Stimulated activated CD8-positive, alpha-beta memory T cell treated with anti-CD3 and anti-CD28 coated beads, Interleukin-15, amount 100 ng/mL, for 4 hours (primary cell): ENCODE data around the gene LDLRAD3.

Source experiments
- DNase-seq, 2 donors: peaks; one replicate each; pipeline ENCODE4 v3.0.0-alpha.2; 2020; ENCODE audit warnings: low read depth in 2 of 2

The LDLRAD3 gene

GRCh38 chr11:36074941-36075431, 131.1 kb downstream of the LDLRAD3 start:
- no peak for DNase-seq

DNA sequence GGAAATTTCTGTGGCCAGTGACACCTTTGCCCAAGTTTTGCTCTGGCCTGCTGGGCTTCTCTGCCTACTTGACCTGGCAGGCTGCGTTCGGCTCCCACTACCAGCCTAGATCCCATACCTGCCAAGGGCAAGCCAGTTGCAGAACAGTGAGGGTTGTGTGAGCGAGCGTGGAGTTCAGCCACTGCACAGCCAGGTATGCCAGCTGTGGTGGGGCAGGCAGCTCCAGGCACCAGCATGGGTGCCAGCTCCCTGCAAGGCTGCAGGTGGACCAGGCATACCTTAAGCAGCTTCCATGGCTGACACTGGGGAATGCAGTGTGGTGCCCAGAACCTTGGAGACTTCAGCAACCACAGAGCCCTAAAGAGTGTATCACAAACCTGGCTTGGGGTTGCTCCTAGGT, 133.5 kb downstream of the LDLRAD3 start:
- DNase-seq, result no peak

DNA sequence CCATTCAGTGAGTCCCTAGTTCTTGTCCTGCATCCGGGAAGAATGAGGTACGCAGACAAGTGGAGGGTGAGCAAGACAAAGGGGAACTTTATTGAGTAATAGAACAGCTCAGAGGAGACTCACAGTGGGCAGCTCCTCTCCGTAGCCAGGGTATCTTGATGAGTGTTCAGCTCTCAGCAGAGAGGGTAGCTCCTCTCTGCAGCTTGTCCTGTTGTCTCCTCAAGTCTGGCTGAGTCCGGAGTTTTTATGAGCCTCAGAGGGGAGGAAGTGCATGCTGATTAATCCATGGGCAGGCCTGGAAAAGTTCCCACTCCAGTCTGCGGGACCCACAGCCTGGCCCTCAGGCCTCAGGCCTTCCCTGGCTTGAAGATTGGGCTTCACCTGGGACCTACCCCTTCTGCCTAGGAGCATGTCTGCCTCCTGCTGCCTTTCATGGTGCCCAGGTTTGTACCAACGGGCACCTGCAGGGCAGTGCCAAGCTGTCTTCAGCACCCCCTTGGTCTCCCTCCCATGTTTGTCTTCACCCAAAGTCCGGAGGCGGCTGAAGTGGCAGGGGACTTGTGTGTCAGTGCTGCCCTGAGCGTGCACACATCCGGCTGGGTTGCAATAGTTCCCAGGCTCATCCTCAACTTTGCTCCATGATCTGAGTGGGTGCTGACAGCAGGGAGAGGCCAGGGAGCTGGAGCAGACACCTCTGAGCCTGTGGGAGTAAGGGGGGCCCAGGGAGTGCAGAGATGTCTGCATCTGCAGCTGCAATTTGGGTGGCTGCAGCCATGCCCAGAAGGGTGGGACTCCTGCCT, 134.2 kb downstream of the LDLRAD3 start:
- DNase-seq, result no peak

DNA sequence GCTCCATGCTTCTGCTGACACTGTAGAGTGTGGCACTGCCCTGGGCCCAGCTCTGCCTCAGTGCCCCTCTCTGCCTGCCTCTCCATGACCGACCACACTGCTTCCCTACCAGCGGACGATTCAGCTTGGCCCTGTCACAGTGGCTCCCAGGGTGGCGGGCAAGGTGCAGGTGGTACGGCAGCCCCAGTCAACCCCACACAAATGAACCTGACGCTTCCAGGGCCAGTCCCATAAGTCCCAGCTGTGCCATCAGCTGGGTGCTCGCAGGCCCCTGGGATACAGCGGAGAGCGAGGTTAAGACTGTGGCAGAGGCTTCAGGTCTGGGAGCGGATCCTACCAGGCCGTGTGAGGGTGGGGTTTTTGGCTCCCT, 134.8 kb downstream of the LDLRAD3 start:
- DNase-seq, result no peak

DNA sequence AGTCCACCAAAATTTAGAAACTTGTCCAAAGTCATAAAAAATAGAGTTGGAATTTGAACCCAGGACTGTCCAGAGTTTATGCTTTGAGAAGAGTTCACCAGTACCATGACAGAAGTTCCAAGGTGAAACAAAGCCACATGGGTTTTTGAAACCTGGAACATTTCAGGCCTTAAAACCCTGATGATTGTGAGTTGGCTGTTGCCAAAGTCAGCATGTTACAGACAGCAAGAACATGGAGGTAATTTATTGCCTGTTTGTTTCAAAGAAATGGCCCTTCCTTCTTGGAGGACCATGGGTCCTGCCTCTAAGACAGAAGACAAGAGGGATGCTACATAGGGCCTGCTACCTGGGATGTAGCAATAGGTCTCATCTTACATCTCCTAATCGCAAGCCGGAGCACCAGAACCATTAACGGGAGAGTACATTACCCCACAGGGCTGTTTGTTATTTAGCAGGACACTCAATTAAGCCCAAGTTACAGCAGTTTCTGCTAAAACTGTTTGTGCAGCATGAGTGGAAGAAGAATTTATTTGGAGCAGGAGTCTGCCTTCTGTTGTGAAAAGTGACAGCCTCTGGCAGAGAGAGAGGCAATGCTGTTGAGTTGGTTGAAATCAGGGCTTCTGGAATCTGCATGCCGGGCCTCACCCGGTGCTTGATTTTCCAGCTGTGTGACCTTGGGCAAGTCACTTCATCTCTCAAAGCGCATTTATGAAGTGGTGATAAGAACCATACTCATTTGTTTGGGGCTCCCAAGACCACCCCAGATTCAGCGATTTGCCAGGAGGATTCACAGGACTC, 136.2 kb downstream of the LDLRAD3 start:
- no peak for DNase-seq

DNA sequence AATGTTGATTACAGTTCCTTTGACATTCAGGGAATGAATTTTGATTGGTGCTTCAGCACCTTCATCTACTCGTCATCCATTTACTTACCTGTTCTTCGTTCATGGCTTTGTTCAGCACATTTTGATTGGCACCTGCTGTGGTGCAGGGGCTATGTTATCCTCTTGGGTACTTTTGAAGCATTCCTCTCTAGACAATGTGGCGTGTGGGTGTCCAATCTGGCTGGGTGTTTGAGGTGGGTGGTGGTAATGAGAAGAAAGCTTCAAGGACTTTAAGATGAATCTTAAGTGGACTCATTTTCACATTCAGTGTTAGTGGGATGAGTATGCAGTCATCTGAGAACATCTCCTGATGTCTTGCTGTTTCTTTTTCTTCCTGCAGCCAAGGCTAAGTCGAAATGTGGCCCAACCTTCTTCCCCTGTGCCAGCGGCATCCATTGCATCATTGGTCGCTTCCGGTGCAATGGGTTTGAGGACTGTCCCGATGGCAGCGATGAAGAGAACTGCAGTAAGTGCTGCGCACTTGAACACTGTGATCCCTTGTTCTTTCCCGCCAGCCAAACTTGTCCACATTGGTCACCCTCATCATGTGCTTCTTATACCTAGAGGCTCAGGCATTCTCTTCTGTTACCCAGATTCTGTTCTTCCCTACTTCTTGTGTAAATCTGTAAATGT, 137.5 kb downstream of the LDLRAD3 start:
- no peak for DNase-seq

- no peak for DNase-seq
These were observed 142.5 kb downstream of the LDLRAD3 start for GRCh38 chr11:36086366-36086765.

GRCh38 chr11:36088266-36088972, 144.6 kb downstream of the LDLRAD3 start:
- no peak for DNase-seq

DNA sequence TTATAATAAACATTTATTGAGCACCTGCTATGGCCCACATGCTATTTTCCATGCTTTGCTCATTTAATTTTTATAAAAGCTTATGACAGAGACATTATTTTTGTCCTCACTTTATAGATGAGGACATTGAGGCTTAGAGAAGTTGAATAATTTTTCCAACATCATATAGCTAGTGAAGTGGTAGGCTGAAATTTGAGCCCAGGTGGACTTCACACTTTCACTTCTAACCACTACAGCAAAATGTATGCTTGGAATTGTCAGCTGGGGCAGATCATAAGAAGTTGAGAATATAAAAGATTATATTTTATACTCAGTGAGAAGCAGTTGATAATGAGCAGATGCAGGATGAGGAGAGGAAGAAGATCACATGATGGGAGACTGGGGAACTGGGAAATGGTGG, 146.1 kb downstream of the LDLRAD3 start:
- DNase-seq, result no peak

DNA sequence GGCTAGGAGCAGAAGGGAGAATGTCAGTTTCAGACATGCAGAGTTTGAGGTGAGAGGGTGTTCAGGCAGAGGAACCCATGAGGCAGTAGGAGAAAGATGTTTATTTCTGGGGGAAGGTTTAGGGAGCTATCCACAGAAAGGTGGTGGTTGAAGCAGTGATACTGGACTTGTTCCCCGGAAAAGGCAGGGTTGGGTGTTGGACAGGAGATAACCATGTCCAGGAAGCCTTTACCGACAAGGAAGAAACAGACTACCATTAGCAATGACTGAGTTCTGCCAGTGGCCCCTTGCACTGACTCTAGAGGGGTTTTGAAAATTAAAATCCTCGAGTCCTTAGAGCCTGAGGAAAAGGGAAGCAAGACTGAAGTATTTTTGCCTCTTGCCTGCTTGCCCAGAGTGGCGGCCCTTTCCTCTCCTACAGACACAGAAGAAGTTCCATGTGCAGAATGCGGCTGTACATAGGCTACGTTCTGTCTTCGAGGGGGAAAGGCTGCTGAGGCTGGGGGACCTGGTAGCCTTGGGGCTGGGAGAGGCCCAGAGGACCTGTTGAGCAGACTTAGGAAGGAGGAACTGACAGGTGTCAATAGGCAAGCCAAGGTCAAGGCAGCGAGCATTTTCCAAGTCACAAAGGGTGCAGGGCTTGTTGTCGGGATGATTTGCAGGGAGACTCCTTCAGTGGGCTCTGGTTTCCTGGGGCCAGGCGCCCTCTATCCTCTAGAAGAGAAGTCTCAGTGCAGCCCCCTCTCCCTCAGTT, 146.7 kb downstream of the LDLRAD3 start:
- DNase-seq, result no peak

- no peak for DNase-seq
These were observed 147.5 kb downstream of the LDLRAD3 start for GRCh38 chr11:36091256-36091811.

DNA sequence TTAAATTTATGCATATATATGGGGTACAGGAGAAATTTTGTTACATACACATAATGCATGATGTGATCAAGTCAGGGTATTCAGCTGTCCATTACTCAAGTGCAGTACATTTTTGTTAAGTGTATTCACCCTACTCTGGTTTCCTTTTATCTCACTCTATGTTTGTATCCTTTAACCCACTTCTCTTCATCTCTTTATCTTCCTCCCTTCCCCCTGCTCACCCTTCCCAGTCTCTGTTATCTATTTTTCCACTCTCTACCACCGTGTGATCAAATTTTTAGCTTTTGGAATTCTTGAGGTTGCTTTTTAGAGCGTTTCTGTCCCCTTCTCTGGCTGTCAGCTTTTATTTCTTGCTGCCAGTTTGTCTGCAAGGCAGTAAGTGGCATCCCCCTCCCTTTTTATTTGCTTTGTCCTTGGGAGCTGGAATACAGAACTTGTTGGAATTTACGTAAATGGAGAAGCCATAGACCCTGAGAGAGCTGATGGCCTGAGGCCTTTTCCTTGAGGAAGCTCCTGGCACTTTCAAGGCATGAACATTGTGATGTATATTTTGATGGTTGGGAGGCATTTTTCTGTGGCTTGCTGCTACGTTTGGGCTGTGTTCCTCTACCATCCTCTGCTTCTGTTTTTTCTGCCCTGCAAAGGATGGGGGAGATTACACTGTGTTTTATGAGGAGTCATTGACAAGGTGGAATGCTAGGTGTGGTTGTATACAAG, 148.6 kb downstream of the LDLRAD3 start:
- no peak for DNase-seq

GRCh38 chr11:36093548-36093947, 149.7 kb downstream of the LDLRAD3 start:
- no peak for DNase-seq

GRCh38 chr11:36094164-36094563, 150.3 kb downstream of the LDLRAD3 start:
- no peak for DNase-seq

GRCh38 chr11:36095716-36096115, 151.9 kb downstream of the LDLRAD3 start:
- DNase-seq, result no peak

GRCh38 chr11:36097219-36097650, 153.4 kb downstream of the LDLRAD3 start:
- DNase-seq, result no peak

GRCh38 chr11:36098087-36098486, 154.2 kb downstream of the LDLRAD3 start:
- no peak for DNase-seq

- no peak for DNase-seq
These were observed 155.1 kb downstream of the LDLRAD3 start for GRCh38 chr11:36098853-36099375.

GRCh38 chr11:36101466-36101865, 157.6 kb downstream of the LDLRAD3 start:
- no peak for DNase-seq

- no peak for DNase-seq
These were observed 159.0 kb downstream of the LDLRAD3 start for GRCh38 chr11:36102868-36103267.
